PFSK-1 (cell line): ENCODE results near the gene MYLIP.

ENCODE experiments used
- POLR2AphosphoS5 ChIP-seq: IDR thresholded peaks from 2 replicates; pipeline ENCODE4 v1.6.1; 2012; ENCODE audit warnings: low read depth, mild to moderate bottlenecking, control low read depth, low read length, moderate library complexity
- REST ChIP-seq, 2 experiments: IDR thresholded peaks; 2 replicates each; pipeline versions ENCODE4 v1.6.1 to v1.8.0; 2011 to 2012; ENCODE audit warnings: low read depth in 2 of 2, low read length in 2 of 2, control low read depth in 1 of 2, inconsistent platforms in 1 of 2, mild to moderate bottlenecking in 1 of 2, moderate library complexity in 1 of 2; ENCODE audit not compliant: insufficient read depth in 1 of 2

- TF ChIP-seq REST (IDR thresholded peaks at IDR 0.05; ENCODE audit: insufficient read depth in 1 of 2, low read depth in 2 of 2, low read length in 2 of 2) (no peak), POLR2AphosphoS5 (no peak)
Measured at GRCh38 chr6:16126056-16126455, 2.8 kb upstream of the MYLIP start.
